CD4-positive, alpha-beta T cell treated with Interleukin-2 at 100 ng/mL for 4 hours (primary cell): ENCODE results near the gene OSBPL3.
"Not testable (repeated sequence)": the region's sequence is repeated elsewhere in the genome, so short reads cannot be mapped to it uniquely, and the experiment has no call there.

Experiments
- DNase-seq: peaks from one replicate; pipeline ENCODE4 v3.0.0-alpha.2; 2020; ENCODE audit warnings: low spot score

Gene OSBPL3

GRCh38 chr7:24917510-24918239 lies 62.3 kb downstream of the OSBPL3 start:
- no peak for DNase-seq

GRCh38 chr7:24916463-24917040 lies 63.4 kb downstream of the OSBPL3 start:
- no peak for DNase-seq

- DNase-seq: no peak
Measured at GRCh38 chr7:24914465-24914859, 65.5 kb downstream of the OSBPL3 start.

GRCh38 chr7:24913801-24914464 lies 66.0 kb downstream of the OSBPL3 start:
- no peak for DNase-seq

- DNase-seq: no peak
Measured at GRCh38 chr7:24912874-24913514, 67.0 kb downstream of the OSBPL3 start.

GRCh38 chr7:24912424-24912823 lies 67.6 kb downstream of the OSBPL3 start:
- no peak for DNase-seq

- DNase-seq: peak; percentile 66
Measured at GRCh38 chr7:24911213-24911603, 68.8 kb downstream of the OSBPL3 start.

- DNase-seq: no peak
Measured at GRCh38 chr7:24910551-24911212, 69.3 kb downstream of the OSBPL3 start.

GRCh38 chr7:24908727-24909126 lies 71.3 kb downstream of the OSBPL3 start:
- peak; percentile 32 for DNase-seq

GRCh38 chr7:24908166-24908565 lies 71.8 kb downstream of the OSBPL3 start:
- DNase-seq: no peak

GRCh38 chr7:24907311-24907886 lies 72.6 kb downstream of the OSBPL3 start:
- peak; percentile 66 for DNase-seq

GRCh38 chr7:24905996-24906770 lies 73.8 kb downstream of the OSBPL3 start:
- no peak for DNase-seq

- not testable (repeated sequence) for DNase-seq
Measured at GRCh38 chr7:24903992-24904391, 76.0 kb downstream of the OSBPL3 start.

GRCh38 chr7:24903559-24903958 lies 76.4 kb downstream of the OSBPL3 start:
- no peak for DNase-seq

- no peak for DNase-seq
Measured at GRCh38 chr7:24902931-24903330, 77.0 kb downstream of the OSBPL3 start.

GRCh38 chr7:24902276-24902675 lies 77.7 kb downstream of the OSBPL3 start:
- no peak for DNase-seq

- DNase-seq: no peak
Measured at GRCh38 chr7:24899905-24900304, 80.1 kb downstream of the OSBPL3 start.

GRCh38 chr7:24899161-24899560 lies 80.8 kb downstream of the OSBPL3 start:
- DNase-seq: no peak

- DNase-seq: peak; percentile 55
Measured at GRCh38 chr7:24898691-24899090, 81.3 kb downstream of the OSBPL3 start.

GRCh38 chr7:24896031-24896501 lies 83.9 kb downstream of the OSBPL3 start:
- DNase-seq: no peak
